ENCODE results near the gene SYDE2.

DNA sequence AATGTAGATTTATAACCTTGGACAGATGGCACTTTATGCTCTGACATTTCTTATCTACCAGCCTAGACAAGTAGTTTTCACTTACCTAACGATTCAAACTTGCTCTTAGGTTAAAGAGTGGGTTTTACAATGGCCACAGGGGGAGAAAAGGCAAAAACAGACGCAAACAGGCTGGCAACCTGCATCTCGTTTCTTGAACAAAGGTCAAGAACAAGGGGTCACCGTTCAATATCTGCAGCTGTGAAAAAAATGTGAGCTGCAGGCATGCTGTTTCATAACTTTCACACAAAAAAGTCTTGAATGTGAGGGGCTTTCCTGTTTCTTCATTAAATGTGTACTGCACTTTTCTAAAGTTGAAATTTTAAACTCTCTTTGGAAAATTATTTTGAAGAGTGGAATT lies 49.4 kb downstream of the SYDE2 start:
- TF ChIP-seq, protein P1, sequence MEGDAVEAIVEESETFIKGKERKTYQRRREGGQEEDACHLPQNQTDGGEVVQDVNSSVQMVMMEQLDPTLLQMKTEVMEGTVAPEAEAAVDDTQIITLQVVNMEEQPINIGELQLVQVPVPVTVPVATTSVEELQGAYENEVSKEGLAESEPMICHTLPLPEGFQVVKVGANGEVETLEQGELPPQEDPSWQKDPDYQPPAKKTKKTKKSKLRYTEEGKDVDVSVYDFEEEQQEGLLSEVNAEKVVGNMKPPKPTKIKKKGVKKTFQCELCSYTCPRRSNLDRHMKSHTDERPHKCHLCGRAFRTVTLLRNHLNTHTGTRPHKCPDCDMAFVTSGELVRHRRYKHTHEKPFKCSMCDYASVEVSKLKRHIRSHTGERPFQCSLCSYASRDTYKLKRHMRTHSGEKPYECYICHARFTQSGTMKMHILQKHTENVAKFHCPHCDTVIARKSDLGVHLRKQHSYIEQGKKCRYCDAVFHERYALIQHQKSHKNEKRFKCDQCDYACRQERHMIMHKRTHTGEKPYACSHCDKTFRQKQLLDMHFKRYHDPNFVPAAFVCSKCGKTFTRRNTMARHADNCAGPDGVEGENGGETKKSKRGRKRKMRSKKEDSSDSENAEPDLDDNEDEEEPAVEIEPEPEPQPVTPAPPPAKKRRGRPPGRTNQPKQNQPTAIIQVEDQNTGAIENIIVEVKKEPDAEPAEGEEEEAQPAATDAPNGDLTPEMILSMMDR (IDR thresholded peaks at IDR 0.05) = no peak
- TF ChIP-seq EZH2 (IDR thresholded peaks at IDR 0.05; ENCODE audit: borderline replicate concordance, insufficient read depth, low read depth, low read length, poor library complexity, severe bottlenecking) = no peak

Data from B cell (primary cell).